ENCODE data around the gene AQP2.

The AQP2 gene

DNA sequence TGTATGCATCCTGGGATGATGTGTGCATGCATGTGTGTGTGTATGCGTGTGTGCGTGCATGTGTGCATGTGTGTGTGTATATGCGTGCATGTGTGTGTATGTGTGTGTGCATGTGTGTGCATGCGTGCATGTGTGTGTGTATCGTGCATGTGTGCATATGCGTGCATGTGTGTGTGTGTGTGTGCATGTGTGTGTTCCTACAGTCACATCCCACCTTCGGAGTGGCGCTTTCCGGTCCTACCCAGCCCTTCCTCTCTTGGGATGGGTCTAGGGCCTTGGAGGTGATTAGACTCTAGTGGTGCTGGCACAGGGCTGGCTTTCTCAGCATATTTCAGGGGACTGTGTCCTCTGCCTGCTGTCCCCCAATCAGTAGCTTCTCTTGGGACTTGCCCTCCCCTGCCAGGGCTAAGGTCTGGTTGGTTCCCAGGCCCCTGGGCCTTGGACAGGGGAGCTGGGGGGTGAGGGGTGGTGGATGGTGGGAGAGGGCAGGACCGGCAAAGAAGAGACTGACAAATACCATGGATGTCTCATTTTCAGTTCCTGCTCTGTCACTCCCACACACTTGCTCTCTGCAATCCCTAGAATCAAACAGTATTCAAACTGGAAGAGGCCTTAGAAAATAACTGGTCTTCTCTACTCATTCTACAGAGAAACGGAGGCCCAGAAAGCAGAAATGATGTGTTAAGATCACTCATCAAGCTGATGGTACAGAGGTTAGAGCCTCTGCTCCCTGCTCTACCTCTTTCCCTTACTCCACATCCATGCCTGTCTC lies 24.9 kb upstream of the AQP2 start:
- TF ChIP-seq ZNF565 (CRISPR knock-in tag; conservative IDR thresholded peaks at IDR 0.05; ENCODE audit: low read depth) (no peak), ISL1 (CRISPR knock-in tag; IDR thresholded peaks at IDR 0.05) (no peak), PPARA (CRISPR knock-in tag; IDR thresholded peaks at IDR 0.05; ENCODE audit: borderline replicate concordance) (no peak), TSHZ2 (CRISPR knock-in tag; IDR thresholded peaks at IDR 0.05) (no peak), ESRRG (CRISPR knock-in tag; IDR thresholded peaks at IDR 0.05) (no peak), ZNF8 (CRISPR knock-in tag; IDR thresholded peaks at IDR 0.05) (no peak), ZFP3 (CRISPR knock-in tag; IDR thresholded peaks at IDR 0.05) (no peak)
- TF ChIP-seq, protein P1, sequence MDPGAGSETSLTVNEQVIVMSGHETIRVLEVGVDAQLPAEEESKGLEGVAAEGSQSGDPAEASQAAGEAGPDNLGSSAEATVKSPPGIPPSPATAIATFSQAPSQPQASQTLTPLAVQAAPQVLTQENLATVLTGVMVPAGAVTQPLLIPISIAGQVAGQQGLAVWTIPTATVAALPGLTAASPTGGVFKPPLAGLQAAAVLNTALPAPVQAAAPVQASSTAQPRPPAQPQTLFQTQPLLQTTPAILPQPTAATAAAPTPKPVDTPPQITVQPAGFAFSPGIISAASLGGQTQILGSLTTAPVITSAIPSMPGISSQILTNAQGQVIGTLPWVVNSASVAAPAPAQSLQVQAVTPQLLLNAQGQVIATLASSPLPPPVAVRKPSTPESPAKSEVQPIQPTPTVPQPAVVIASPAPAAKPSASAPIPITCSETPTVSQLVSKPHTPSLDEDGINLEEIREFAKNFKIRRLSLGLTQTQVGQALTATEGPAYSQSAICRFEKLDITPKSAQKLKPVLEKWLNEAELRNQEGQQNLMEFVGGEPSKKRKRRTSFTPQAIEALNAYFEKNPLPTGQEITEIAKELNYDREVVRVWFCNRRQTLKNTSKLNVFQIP (CRISPR knock-in tag; IDR thresholded peaks at IDR 0.05; ENCODE audit: borderline replicate concordance, low read depth), result no peak
- TF ChIP-seq, protein P2, sequence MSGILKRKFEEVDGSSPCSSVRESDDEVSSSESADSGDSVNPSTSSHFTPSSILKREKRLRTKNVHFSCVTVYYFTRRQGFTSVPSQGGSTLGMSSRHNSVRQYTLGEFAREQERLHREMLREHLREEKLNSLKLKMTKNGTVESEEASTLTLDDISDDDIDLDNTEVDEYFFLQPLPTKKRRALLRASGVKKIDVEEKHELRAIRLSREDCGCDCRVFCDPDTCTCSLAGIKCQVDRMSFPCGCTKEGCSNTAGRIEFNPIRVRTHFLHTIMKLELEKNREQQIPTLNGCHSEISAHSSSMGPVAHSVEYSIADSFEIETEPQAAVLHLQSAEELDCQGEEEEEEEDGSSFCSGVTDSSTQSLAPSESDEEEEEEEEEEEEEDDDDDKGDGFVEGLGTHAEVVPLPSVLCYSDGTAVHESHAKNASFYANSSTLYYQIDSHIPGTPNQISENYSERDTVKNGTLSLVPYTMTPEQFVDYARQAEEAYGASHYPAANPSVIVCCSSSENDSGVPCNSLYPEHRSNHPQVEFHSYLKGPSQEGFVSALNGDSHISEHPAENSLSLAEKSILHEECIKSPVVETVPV (CRISPR knock-in tag; IDR thresholded peaks at IDR 0.05), result no peak
- no peak for ATAC-seq

GRCh38 chr12:49928471-49928870 lies 22.1 kb upstream of the AQP2 start:
- TF ChIP-seq GLIS3 (CRISPR knock-in tag; IDR thresholded peaks at IDR 0.05) (no peak), BACH2 (CRISPR knock-in tag; IDR thresholded peaks at IDR 0.05; ENCODE audit: borderline replicate concordance) (no peak), ZNF8 (CRISPR knock-in tag; IDR thresholded peaks at IDR 0.05) (no peak), TCF4 (CRISPR knock-in tag; IDR thresholded peaks at IDR 0.05; ENCODE audit: borderline replicate concordance) (no peak), TOX (CRISPR knock-in tag; IDR thresholded peaks at IDR 0.05; ENCODE audit: borderline replicate concordance) (no peak), SNAI2 (CRISPR knock-in tag; IDR thresholded peaks at IDR 0.05) (no peak), CSDC2 (CRISPR knock-in tag; IDR thresholded peaks at IDR 0.05) (no peak), ZNF565 (CRISPR knock-in tag; conservative IDR thresholded peaks at IDR 0.05; ENCODE audit: low read depth) (no peak), ESRRG (CRISPR knock-in tag; IDR thresholded peaks at IDR 0.05) (no peak), ZC3H10 (CRISPR knock-in tag; IDR thresholded peaks at IDR 0.05) (no peak), ZFP30 (CRISPR knock-in tag; IDR thresholded peaks at IDR 0.05) (no peak), ARNTL (CRISPR knock-in tag; IDR thresholded peaks at IDR 0.05; ENCODE audit: borderline replicate concordance, low read depth) (no peak)
- no peak for ATAC-seq

GRCh38 chr12:49929581-49929980 lies 21.0 kb upstream of the AQP2 start:
- TF ChIP-seq PPARA (CRISPR knock-in tag; IDR thresholded peaks at IDR 0.05; ENCODE audit: borderline replicate concordance) (no peak), TCF4 (CRISPR knock-in tag; IDR thresholded peaks at IDR 0.05; ENCODE audit: borderline replicate concordance) (no peak)
- ATAC-seq, result no peak

DNA sequence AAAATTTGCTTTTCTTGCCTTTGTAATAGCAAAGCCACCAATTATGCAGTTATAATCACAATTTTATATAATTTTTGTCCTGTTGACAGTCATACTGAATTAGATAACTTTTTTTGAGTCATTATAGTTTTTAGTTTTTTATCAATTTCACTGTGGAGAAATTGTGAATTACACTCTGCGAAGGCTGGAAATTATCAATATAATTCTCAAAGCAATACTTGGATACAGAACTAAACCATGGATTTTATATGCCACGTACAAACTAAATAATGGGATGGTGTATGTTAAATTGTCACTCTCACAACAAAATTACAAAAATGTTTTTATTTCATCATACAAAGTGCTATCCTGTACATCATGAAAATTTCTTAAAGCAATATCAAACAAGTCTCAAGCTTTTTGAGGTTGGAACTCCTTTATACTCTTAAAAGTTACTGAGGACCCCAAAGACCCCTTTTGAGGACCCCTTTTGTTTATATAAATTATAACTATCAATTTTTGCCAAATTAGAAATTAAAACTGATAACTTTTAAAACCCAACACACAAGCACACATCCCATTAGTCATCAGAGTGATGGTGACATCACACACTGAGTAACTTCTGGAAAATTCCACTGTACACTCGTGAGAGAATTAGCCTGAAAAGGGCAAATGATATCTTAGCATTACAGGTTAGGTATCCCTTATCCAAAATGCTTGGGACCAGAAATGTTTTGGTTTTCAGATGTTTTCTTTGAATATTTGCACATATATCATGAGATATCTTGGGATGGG lies 19.8 kb upstream of the AQP2 start:
- ATAC-seq, result peak; percentile 58; the same call in 2 of the 3 replicates
- TF ChIP-seq ZC3H10 (CRISPR knock-in tag; IDR thresholded peaks at IDR 0.05) (no peak), PPARA (CRISPR knock-in tag; IDR thresholded peaks at IDR 0.05; ENCODE audit: borderline replicate concordance) (no peak), ZFP3 (CRISPR knock-in tag; IDR thresholded peaks at IDR 0.05) (no peak), ESRRG (CRISPR knock-in tag; IDR thresholded peaks at IDR 0.05) (no peak), BACH2 (CRISPR knock-in tag; IDR thresholded peaks at IDR 0.05; ENCODE audit: borderline replicate concordance) (no peak), TCF4 (CRISPR knock-in tag; IDR thresholded peaks at IDR 0.05; ENCODE audit: borderline replicate concordance) (no peak), RARB (CRISPR knock-in tag; IDR thresholded peaks at IDR 0.05) (no peak), ARNTL (CRISPR knock-in tag; IDR thresholded peaks at IDR 0.05; ENCODE audit: borderline replicate concordance, low read depth) (no peak)
- TF ChIP-seq, protein P1 (CRISPR knock-in tag; IDR thresholded peaks at IDR 0.05; ENCODE audit: borderline replicate concordance, low read depth), result no peak
- TF ChIP-seq, protein P3, sequence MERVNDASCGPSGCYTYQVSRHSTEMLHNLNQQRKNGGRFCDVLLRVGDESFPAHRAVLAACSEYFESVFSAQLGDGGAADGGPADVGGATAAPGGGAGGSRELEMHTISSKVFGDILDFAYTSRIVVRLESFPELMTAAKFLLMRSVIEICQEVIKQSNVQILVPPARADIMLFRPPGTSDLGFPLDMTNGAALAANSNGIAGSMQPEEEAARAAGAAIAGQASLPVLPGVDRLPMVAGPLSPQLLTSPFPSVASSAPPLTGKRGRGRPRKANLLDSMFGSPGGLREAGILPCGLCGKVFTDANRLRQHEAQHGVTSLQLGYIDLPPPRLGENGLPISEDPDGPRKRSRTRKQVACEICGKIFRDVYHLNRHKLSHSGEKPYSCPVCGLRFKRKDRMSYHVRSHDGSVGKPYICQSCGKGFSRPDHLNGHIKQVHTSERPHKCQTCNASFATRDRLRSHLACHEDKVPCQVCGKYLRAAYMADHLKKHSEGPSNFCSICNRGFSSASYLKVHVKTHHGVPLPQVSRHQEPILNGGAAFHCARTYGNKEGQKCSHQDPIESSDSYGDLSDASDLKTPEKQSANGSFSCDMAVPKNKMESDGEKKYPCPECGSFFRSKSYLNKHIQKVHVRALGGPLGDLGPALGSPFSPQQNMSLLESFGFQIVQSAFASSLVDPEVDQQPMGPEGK (CRISPR knock-in tag; IDR thresholded peaks at IDR 0.05; ENCODE audit: borderline replicate concordance), result no peak
